GM19438 (cell line): Measurements from ENCODE around the gene DLL4.

ENCODE experiments used
- ATAC-seq: cut with Tn5 transposase; IDR thresholded peaks from one replicate; pipeline ENCODE4 v1.9.1; 2021; ENCODE audit warnings: low read depth; ENCODE audit not compliant: unreplicated experiment

DLL4 gene

GRCh38 chr15:40906091-40906990 is 22.8 kb upstream of the DLL4 start:
- ATAC-seq, result peak; percentile 66

DNA sequence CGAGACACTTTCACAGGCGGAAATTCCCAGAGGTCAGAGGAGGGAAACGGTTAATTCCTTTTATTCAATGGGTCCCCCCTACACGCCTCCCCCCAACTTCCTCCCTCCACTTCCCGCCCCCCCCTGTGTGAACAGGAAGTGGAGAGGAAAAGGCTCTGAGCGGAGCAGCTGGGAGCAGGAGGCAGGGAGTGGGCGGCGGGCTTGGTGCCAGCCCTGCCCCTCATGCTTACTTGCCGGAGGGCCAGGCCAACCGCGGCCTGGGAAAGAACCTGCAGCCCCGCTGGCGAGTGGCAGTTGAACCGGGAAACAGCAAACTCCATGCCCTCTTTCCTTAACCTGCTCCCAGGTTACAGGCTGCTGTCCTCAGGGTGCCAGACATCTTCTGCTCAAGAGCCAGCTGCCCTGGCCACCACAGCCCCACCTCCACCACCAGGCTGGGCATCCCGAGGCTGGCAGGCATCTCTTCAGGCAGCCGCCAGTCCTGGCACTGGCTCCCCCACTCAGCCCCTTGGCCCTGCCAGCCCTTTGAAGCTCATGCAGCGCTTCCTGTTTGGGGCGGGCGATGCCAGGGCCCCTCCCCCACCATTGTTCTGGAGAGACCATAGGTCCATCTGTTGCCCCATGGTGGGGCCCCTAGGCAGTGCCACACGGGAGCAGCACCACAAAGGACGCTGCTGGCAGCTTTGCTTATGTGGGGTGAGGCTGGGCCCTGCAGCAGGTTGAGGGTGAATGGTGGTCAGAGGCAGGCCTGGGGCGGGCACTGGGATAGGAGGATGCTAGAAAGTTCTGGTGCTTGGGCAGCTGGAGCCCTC is 21.9 kb upstream of the DLL4 start:
- no peak for ATAC-seq

GRCh38 chr15:40908095-40908494 is 21.0 kb upstream of the DLL4 start:
- ATAC-seq, result no peak

GRCh38 chr15:40909662-40910630 is 19.2 kb upstream of the DLL4 start:
- no peak for ATAC-seq

DNA sequence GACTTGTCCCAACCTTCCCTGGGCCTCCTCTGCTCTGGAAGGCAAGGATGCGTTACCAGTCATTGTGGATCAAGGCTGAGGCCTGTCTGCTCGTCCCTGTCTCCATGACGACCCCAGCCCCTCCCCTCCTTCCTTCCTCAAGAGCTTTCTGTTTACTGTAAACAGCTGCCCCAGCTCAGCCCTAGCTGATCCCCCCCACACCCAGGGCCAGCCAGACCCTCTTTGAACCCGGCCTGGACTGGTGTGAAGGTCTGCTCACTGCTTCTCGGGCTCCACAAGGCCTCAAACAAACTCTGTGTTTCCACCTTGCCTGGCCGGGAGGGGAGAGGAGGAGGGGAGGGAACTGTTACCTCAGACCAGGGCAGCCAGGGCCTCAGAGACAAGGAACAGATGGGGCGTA is 18.0 kb upstream of the DLL4 start:
- no peak for ATAC-seq

- no peak for ATAC-seq
Measured at GRCh38 chr15:40911693-40912092, 17.4 kb upstream of the DLL4 start.

- ATAC-seq, result no peak
Measured at GRCh38 chr15:40912478-40912877, 16.7 kb upstream of the DLL4 start.

- ATAC-seq, result no peak
Measured at GRCh38 chr15:40914013-40914412, 15.1 kb upstream of the DLL4 start.

DNA sequence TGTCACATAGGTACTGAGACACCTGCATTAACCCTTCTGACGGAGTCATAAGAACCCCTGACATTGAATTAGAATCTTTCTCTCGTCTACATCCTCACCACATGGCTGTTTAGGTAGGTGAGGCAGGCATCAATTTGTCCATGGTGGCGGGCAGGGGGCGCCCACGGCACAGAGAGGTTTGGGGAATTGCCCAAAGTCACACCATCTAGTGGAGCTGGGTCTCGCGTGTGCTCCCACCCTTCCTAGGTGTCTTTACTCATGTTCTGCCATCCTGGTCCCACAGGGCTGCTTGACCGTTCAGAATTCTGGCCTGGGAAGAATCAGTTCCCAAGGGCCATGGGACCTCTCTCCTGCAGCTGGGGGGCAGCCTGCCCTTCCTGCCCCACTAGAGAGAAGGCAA is 14.7 kb upstream of the DLL4 start:
- no peak for ATAC-seq

DNA sequence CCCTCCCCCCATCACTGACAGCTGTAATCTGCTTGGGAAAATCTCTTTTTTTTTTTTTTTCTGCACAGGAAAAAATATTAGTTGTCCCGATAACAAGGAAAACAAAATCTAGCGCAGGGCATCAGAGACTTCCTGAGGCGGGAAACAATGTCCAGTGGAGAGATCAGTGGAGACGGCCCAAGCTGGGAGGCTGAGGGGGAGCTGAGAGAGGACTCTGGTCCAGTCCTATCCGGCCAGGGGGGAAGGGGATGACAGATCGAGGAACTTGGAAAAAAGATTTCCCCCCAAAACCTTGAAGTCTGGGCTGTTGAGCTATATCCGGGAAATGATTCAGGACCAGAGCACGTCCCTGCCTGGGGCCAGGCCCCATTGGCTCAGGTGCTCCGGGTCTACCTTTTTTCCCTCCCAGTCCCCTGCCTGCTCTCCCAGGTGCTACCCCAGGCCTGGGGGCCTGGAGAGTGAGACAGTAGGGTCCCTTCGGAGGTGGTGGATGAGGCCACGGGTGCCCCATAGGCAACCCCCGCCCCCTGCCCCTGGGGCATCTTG is 14.0 kb upstream of the DLL4 start:
- no peak for ATAC-seq

- ATAC-seq, result no peak
Measured at GRCh38 chr15:40915679-40916078, 13.5 kb upstream of the DLL4 start.

DNA sequence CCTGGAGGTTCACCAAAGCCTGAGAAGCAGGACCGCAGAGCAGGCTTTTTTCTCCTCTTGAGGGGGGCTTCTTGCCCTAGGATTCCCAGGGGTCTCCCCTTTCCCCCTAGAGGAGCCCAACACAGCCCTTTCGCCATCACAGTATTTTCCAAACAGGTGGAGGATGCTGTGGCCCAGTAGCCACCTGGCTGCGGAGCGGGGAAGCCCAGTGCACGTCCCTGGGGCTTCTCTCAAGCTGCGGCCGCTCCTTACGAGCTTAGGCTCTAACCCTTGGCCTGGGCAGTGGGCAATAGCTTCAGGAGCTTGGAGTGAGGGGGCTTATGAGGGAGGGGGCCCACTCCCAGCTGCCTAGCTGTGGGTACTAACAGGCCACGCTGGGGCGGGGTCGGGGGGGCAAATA is 11.6 kb upstream of the DLL4 start:
- ATAC-seq, result no peak

- no peak for ATAC-seq
Measured at GRCh38 chr15:40918146-40918798, 10.9 kb upstream of the DLL4 start.

GRCh38 chr15:40918799-40919392 is 10.2 kb upstream of the DLL4 start:
- no peak for ATAC-seq

DNA sequence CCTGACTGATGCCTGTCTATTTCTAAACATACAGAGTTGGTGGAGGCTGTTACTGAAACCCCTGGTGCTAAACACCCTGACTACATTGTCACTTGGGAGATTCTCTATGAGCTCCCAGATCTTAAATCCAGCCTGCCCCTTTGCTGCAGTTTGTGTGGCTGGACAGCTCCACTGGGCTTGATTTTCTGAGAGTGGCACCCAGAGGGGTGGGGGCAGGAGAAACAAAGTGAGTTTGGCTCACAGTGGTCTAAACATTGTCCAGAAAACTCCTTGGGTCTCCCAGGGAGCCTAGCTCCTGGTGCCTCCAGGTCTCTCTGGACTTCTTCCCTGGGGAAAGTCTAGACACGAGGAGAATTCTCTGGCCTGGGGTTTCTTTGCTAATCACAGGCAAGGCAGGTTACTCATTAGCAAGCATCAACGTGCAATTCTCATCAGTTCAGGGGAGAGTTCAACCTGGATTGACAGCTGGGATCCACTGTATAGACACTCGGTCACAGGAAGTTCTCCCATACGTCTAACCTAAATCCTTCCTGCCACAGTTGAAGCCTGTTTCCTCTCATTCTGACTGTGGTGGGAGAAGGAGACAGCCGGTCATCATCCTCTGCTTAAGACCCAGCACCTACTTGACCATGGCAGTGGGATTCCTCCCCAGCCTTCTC is 7.1 kb upstream of the DLL4 start:
- no peak for ATAC-seq

GRCh38 chr15:40922608-40923005 is 6.5 kb upstream of the DLL4 start:
- ATAC-seq, result no peak

GRCh38 chr15:40923551-40923950 is 5.6 kb upstream of the DLL4 start:
- no peak for ATAC-seq

- no peak for ATAC-seq
Measured at GRCh38 chr15:40925495-40925862, 3.7 kb upstream of the DLL4 start.
